ENCODE data around the gene GOLGA6L7.
"Not testable (repeated sequence)": the region's sequence is repeated elsewhere in the genome, so short reads cannot be mapped to it uniquely, and the experiment has no call there.

Gene GOLGA6L7

GRCh38 chr15:28848521-28848920, at the start of gene GOLGA6L7:
Gene GOLGA6L7, minus strand, starts transcription at chr15:28848644. Its CDS starts 95 bp downstream, at chr15:28848549.
- not testable (repeated sequence) for DNase-seq

- DNase-seq, result no peak
Observed at GRCh38 chr15:28897861-28898585, 49.6 kb upstream of the GOLGA6L7 start.

- no peak for DNase-seq
Observed at GRCh38 chr15:28896951-28897350, 48.5 kb upstream of the GOLGA6L7 start.

- no peak for DNase-seq
Observed at GRCh38 chr15:28895566-28895965, 47.1 kb upstream of the GOLGA6L7 start.

- no peak for DNase-seq
Observed at GRCh38 chr15:28895146-28895545, 46.7 kb upstream of the GOLGA6L7 start.

GRCh38 chr15:28894631-28895030, 46.2 kb upstream of the GOLGA6L7 start:
- no peak for DNase-seq

GRCh38 chr15:28892789-28893610, 44.6 kb upstream of the GOLGA6L7 start:
- no peak for DNase-seq

- no peak for DNase-seq
Observed at GRCh38 chr15:28891588-28891987, 43.1 kb upstream of the GOLGA6L7 start.

GRCh38 chr15:28890711-28891495, 42.5 kb upstream of the GOLGA6L7 start:
- DNase-seq, result no peak

- DNase-seq, result not testable (repeated sequence)
Observed at GRCh38 chr15:28890291-28890690, 41.8 kb upstream of the GOLGA6L7 start.

GRCh38 chr15:28889871-28890270, 41.4 kb upstream of the GOLGA6L7 start:
- not testable (repeated sequence) for DNase-seq

- no peak for DNase-seq
Observed at GRCh38 chr15:28889346-28889745, 40.9 kb upstream of the GOLGA6L7 start.

GRCh38 chr15:28888900-28889299, 40.5 kb upstream of the GOLGA6L7 start:
- no peak for DNase-seq

- no peak for DNase-seq
Observed at GRCh38 chr15:28888302-28888894, 40.0 kb upstream of the GOLGA6L7 start.

- DNase-seq, result no peak
Observed at GRCh38 chr15:28887339-28888174, 39.1 kb upstream of the GOLGA6L7 start.

GRCh38 chr15:28886431-28887338, 38.2 kb upstream of the GOLGA6L7 start:
- DNase-seq, result no peak

GRCh38 chr15:28885630-28886430, 37.4 kb upstream of the GOLGA6L7 start, which contains the start of gene APBA2:
Gene APBA2, plus strand, starts transcription at chr15:28885974. Its CDS starts 167,911 bp downstream, at chr15:29053885.
- DNase-seq, result no peak

GRCh38 chr15:28885128-28885629, 36.7 kb upstream of the GOLGA6L7 start:
- DNase-seq, result no peak

- no peak for DNase-seq
Observed at GRCh38 chr15:28884151-28884940, 35.9 kb upstream of the GOLGA6L7 start.

All from NCI-H1048 (cell line).